IMR-90 (cell line): Measurements from ENCODE around the gene APOL5. TPM values are rescaled to one million over a fixed set of nuclear protein-coding genes. Genes with fewer than 3 reads are reported as not detected.

Experiments
- ATAC-seq: fragments of 200-7000 bp; cut with Tn5 transposase; 2 replicates; pipeline ENCODE4 v1.9.1; 2020; ENCODE audit warnings: low read depth, mild to moderate bottlenecking, moderate library complexity
- BruUV-seq: library from RNA; stranded (reverse); fragments of 400-500 nt; replicated peaks from 2 replicates; lab custom pipeline; 2021; lab: Mats Ljungman, UMichigan
- CTCF ChIA-PET: fragments of 300-600 bp; formaldehyde crosslinking; extraction: SDS; loops from one replicate; lab custom pipeline; 2021; ENCODE audit warnings: antibody characterized with exemption; lab: Yijun Ruan, JAX
- POLR2A ChIA-PET: fragments of 300-600 bp; sonication (Branson Sonifier 250); formaldehyde crosslinking; loops from one replicate; lab custom pipeline; 2022; ENCODE audit warnings: antibody characterized with exemption; ENCODE audit not compliant: unreplicated experiment; lab: Charles Lee
- DNase-seq: peaks from one replicate; pipeline ENCODE4 v3.0.0; 2013
- H2AFZ ChIP-seq: replicated peaks from 2 replicates; pipeline ENCODE3; 2013; ENCODE audit warnings: low read length, mild to moderate bottlenecking; ENCODE audit not compliant: poor library complexity
- H2AK5ac ChIP-seq: 2 replicates; pipeline ENCODE4 v1.6.1; 2013; ENCODE audit warnings: low read depth, low read length, inconsistent platforms
- H2AK9ac ChIP-seq: replicated peaks from 2 replicates; pipeline ENCODE3; 2013; ENCODE audit warnings: mild to moderate bottlenecking, low read depth, low read length, moderate library complexity; ENCODE audit not compliant: poor library complexity
- H2BK120ac ChIP-seq: 2 replicates; pipeline ENCODE4 v1.6.1; 2013; ENCODE audit warnings: low read depth, low read length, inconsistent platforms
- H2BK15ac ChIP-seq: 3 replicates; pipeline ENCODE4 v1.6.1; 2013; ENCODE audit warnings: low read depth, low read length, inconsistent platforms
- H2BK20ac ChIP-seq: 2 replicates; pipeline ENCODE4 v1.6.1; 2013; ENCODE audit warnings: low read depth, mild to moderate bottlenecking, inconsistent platforms, low read length, moderate library complexity
- H2BK5ac ChIP-seq: 2 replicates; pipeline ENCODE4 v1.6.1; 2013; ENCODE audit warnings: mild to moderate bottlenecking, low read depth, low read length, inconsistent platforms; ENCODE audit not compliant: poor library complexity, severe bottlenecking
- H3K14ac ChIP-seq: replicated peaks from 2 replicates; pipeline ENCODE4 v1.6.1; 2013; ENCODE audit warnings: low read depth, low read length, inconsistent platforms
- H3K18ac ChIP-seq: 2 replicates; pipeline ENCODE4 v1.6.1; 2013; ENCODE audit warnings: low read depth, low read length, control low read depth
- H3K23ac ChIP-seq: 2 replicates; pipeline ENCODE4 v1.6.1; 2013; ENCODE audit warnings: low read depth, low read length, inconsistent platforms
- H3K27ac ChIP-seq: 2 replicates; pipeline ENCODE4 v1.5.1; 2013; ENCODE audit warnings: mild to moderate bottlenecking, control low read depth, low read length; ENCODE audit not compliant: insufficient read depth
- H3K27me3 ChIP-seq: 2 replicates; pipeline ENCODE4 v1.6.1; 2013; ENCODE audit warnings: low read length; ENCODE audit not compliant: control insufficient read depth, insufficient read depth
- H3K36me3 ChIP-seq: 2 replicates; pipeline ENCODE4 v1.6.1; 2013; ENCODE audit warnings: low read length, mixed read lengths; ENCODE audit not compliant: control insufficient read depth, insufficient read depth
- H3K4ac ChIP-seq: 2 replicates; pipeline ENCODE4 v1.6.1; 2013; ENCODE audit warnings: low read depth, low read length, inconsistent platforms
- H3K4me1 ChIP-seq: 2 replicates; pipeline ENCODE4 v1.6.1; 2013; ENCODE audit warnings: low read length, mixed read lengths; ENCODE audit not compliant: control insufficient read depth, insufficient read depth
- H3K4me2 ChIP-seq: 2 replicates; pipeline ENCODE4 v1.6.1; 2013; ENCODE audit warnings: low read depth, mild to moderate bottlenecking, control low read depth, low read length, moderate library complexity
- H3K4me3 ChIP-seq: 2 replicates; pipeline ENCODE4 v1.5.1; 2013; ENCODE audit warnings: low read depth, mild to moderate bottlenecking, control low read depth, low read length, moderate library complexity; ENCODE audit not compliant: insufficient read depth
- H3K56ac ChIP-seq: 2 replicates; pipeline ENCODE4 v1.6.1; 2013; ENCODE audit warnings: low read length, inconsistent platforms; ENCODE audit not compliant: insufficient read depth; ENCODE audit errors: extremely low read depth
- H3K79me1 ChIP-seq, 2 experiments: 2 replicates each; pipeline ENCODE4 v1.6.1; 2013; ENCODE audit warnings: low read length in 2 of 2, inconsistent platforms in 1 of 2, low read depth in 1 of 2
- H3K9ac ChIP-seq: 2 replicates; pipeline ENCODE4 v1.6.1; 2013; ENCODE audit warnings: low read depth, low read length, control low read depth
- H3K9me1 ChIP-seq: 2 replicates; pipeline ENCODE4 v1.6.1; 2013; ENCODE audit warnings: low read length, inconsistent platforms; ENCODE audit not compliant: insufficient read depth
- H3K9me3 ChIP-seq: 2 replicates; pipeline ENCODE4 v1.6.1; 2013; ENCODE audit warnings: low read length; ENCODE audit not compliant: control insufficient read depth, insufficient read depth
- H4K20me1 ChIP-seq: 2 replicates; pipeline ENCODE4 v1.6.1; 2013; ENCODE audit warnings: low read length, inconsistent platforms; ENCODE audit not compliant: insufficient read depth
- H4K5ac ChIP-seq: 2 replicates; pipeline ENCODE4 v1.6.1; 2013; ENCODE audit warnings: mild to moderate bottlenecking, low read depth, low read length, control low read depth
- H4K8ac ChIP-seq, 2 experiments: 2 replicates each; pipeline ENCODE4 v1.6.1; 2013; ENCODE audit warnings: low read depth in 2 of 2, low read length in 2 of 2, control low read depth in 1 of 2, inconsistent platforms in 1 of 2
- H4K91ac ChIP-seq: 2 replicates; pipeline ENCODE4 v1.6.1; 2013; ENCODE audit warnings: low read depth, low read length, inconsistent platforms; ENCODE audit not compliant: insufficient read depth
- BHLHE40 ChIP-seq: fragments of 150-350 bp; IDR thresholded peaks from 2 replicates; pipeline ENCODE4 v1.6.1; 2016; ENCODE audit warnings: mild to moderate bottlenecking, low read depth, low read length
- CEBPB ChIP-seq: IDR thresholded peaks from 2 replicates; pipeline ENCODE4 v1.6.1; 2012; ENCODE audit warnings: low read depth, low read length, improper control_type of control experiment
- CHD1 ChIP-seq: IDR thresholded peaks from 2 replicates; pipeline ENCODE4 v1.6.1; 2012; ENCODE audit warnings: low read depth, low read length, improper control_type of control experiment
- FOS ChIP-seq: fragments of 150-350 bp; IDR thresholded peaks from 2 replicates; pipeline ENCODE4 v1.6.1; 2016; ENCODE audit warnings: low read depth, low read length
- MAFK ChIP-seq: IDR thresholded peaks from 2 replicates; pipeline ENCODE4 v1.6.1; 2012; ENCODE audit warnings: low read depth, low read length, improper control_type of control experiment
- MAZ ChIP-seq: IDR thresholded peaks from 2 replicates; pipeline ENCODE4 v1.6.1; 2012; ENCODE audit warnings: low read depth, mild to moderate bottlenecking, low read length, improper control_type of control experiment, moderate library complexity, borderline replicate concordance
- MXI1 ChIP-seq: IDR thresholded peaks from 2 replicates; pipeline ENCODE4 v1.6.1; 2012; ENCODE audit warnings: low read depth, mild to moderate bottlenecking, low read length, moderate library complexity, borderline replicate concordance
- NFE2L2 ChIP-seq: fragments of 150-350 bp; IDR thresholded peaks from 2 replicates; pipeline ENCODE4 v1.6.1; 2016; ENCODE audit warnings: low read depth, mild to moderate bottlenecking, low read length
- POLR2A ChIP-seq: IDR thresholded peaks from 2 replicates; pipeline ENCODE4 v1.6.1; 2012; ENCODE audit warnings: mild to moderate bottlenecking, low read depth, low read length
- RAD21 ChIP-seq: IDR thresholded peaks from 2 replicates; pipeline ENCODE4 v1.6.1; 2012; ENCODE audit warnings: low read length, improper control_type of control experiment
- RCOR1 ChIP-seq: IDR thresholded peaks from 2 replicates; pipeline ENCODE4 v1.6.1; 2012; ENCODE audit warnings: mild to moderate bottlenecking, low read length, improper control_type of control experiment; ENCODE audit not compliant: insufficient replicate concordance
- RFX5 ChIP-seq: IDR thresholded peaks from 2 replicates; pipeline ENCODE4 v1.8.0; 2012; ENCODE audit warnings: low read depth, mild to moderate bottlenecking, low read length, moderate library complexity
- SMC3 ChIP-seq: fragments of 150-350 bp; IDR thresholded peaks from 2 replicates; pipeline ENCODE4 v1.6.1; 2016; ENCODE audit warnings: low read depth, mild to moderate bottlenecking, antibody characterized with exemption, low read length, moderate library complexity
- WGBS, 2 experiments: methylation state at CpG; one replicate each; pipeline versions ENCODE4 v1.1.5 to v1.1.7; 2013; ENCODE audit warnings: missing lambda C conversion rate in 2 of 2; ENCODE audit not compliant: insufficient read length in 1 of 2; ENCODE audit errors: extremely low coverage in 2 of 2; 5-methylcytosine and 5-hydroxymethylcytosine counted together
- dilution Hi-C: fragments of 300-500 bp; cut with HindIII; formaldehyde crosslinking; loops from one replicate; pipeline ENCODE4 v1.14.3; 2018; ENCODE audit warnings: low sequenced_read_pairs; ENCODE audit not compliant: unreplicated experiment
- in situ Hi-C: fragments of 300-500 bp; cut with MboI; formaldehyde crosslinking; loops from 3 replicates; pipeline ENCODE4 v1.14.3; 2019; ENCODE audit warnings: low sequenced_read_pairs, inconsistent platforms, mixed read lengths
- intact Hi-C: fragments of 100-400 bp; cut with micrococcal nuclease; formaldehyde crosslinking; loops from 2 replicates; pipeline ENCODE4 v1.10.0; 2022
- polyA plus RNA-seq, 3 experiments: library from polyadenylated mRNA; depleted of rRNA; stranded (reverse); fragments of >200 nt; gene quantifications; 2 replicates each; pipeline ENCODE4 v1.2.3, GENCODE V29; 2012; ENCODE audit warnings: low replicate concordance in 1 of 3
- total RNA-seq: library from RNA; depleted of rRNA; stranded (reverse); fragments of >200 nt; gene quantifications from 2 replicates; pipeline ENCODE4 v1.2.3, GENCODE V29; 2012
- TF ChIP-seq, protein P1 (sequence below): conservative IDR thresholded peaks from 2 replicates; pipeline ENCODE4 v1.5.1; 2012; ENCODE audit warnings: mild to moderate bottlenecking, low read depth, low read length, improper control_type of control experiment
- TF ChIP-seq, protein P2 (sequence below): fragments of 150-350 bp; IDR thresholded peaks from 2 replicates; pipeline ENCODE4 v1.6.1; 2017; ENCODE audit warnings: mild to moderate bottlenecking, antibody characterized with exemption, low read length, low read depth
- TF ChIP-seq, protein P3 (sequence below): fragments of 150-350 bp; IDR thresholded peaks from 2 replicates; pipeline ENCODE4 v1.6.1; 2016; ENCODE audit warnings: low read depth, mild to moderate bottlenecking, low read length, moderate library complexity, borderline replicate concordance

Gene APOL5
- total and polyA plus RNA-seq, 2 of the 4 experiments (the other 2 are of a cell fraction) = 0.15 to 0.18 TPM

DNA sequence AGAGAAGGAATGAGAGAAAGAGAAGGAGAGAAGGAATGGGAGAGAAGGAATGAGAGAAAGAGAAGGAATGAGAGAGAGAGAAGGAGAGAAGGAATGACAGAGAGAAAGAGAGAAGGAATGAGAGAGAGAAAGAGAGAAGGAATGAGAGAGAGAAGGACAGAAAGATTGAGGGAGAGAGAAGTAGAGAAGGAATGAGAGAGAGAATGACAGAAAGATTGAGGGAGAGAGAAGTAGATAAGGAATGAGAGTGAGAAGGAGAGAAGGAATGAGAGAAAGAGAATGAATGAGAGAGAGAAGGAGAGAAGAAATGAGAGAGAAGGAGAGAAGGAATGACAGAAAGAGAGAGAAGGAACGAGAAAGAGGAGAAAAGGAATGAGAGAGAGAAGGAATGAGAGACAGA lies 34.1 kb upstream of the APOL5 start:
- in situ Hi-C loops (no loop called here), intact Hi-C loops (no loop called here), dilution Hi-C loops (no loop called here)
- ATAC-seq = no peak
- 67 to 100% methylated on average over 1 of the region's 1 CpG for WGBS, 2 experiments
- Histone ChIP-seq H3K4me3 (no peak overlapping the region), H4K8ac (no peak overlapping the region), H2AFZ (no peak overlapping the region), H2BK20ac (no peak overlapping the region), H3K14ac (no peak overlapping the region), H2BK5ac (no peak overlapping the region), H3K27ac (no peak overlapping the region), H3K18ac (no peak overlapping the region), H3K56ac (no peak overlapping the region), H3K9me3 (peaks cover 3% of the 10 kb centered on the region; the same call in 1 of the 2 replicates), H3K4me1 (no peaks in the 10 kb centered on the region), H3K27me3 (no peaks in the 10 kb centered on the region), H3K9me1 (no peaks in the 10 kb centered on the region; the same call in 1 of the 2 replicates), H3K36me3 (no peaks in the 10 kb centered on the region), H2BK15ac (no peak overlapping the region), H2BK120ac (no peak overlapping the region), H3K23ac (no peak overlapping the region), H3K4ac (no peak overlapping the region), H3K9ac (no peak overlapping the region), H4K5ac (no peak overlapping the region), H3K4me2 (no peak overlapping the region), H2AK5ac (no peak overlapping the region), H4K91ac (no peak overlapping the region), H2AK9ac (no peak overlapping the region), H3K79me1 (no peaks in the 10 kb centered on the region), H4K20me1 (no peaks in the 10 kb centered on the region)
- ChIA-PET POLR2A (no interaction called here), CTCF (interaction anchor here (0.7 to 1.7 kb wide), 2 partner anchors 25 to 441 kb away, joined by 4 to 8 read pairs; no protein-coding TSS in a partner anchor)
- no peak for TF ChIP-seq RAD21
- no peak for TF ChIP-seq MAFK
- TF ChIP-seq POLR2A = no peak
- no peak for TF ChIP-seq BHLHE40
- TF ChIP-seq MXI1 = no peak
- no peak for TF ChIP-seq CEBPB
- TF ChIP-seq CHD1 = no peak
- no peak for TF ChIP-seq RCOR1
- no peak for TF ChIP-seq NFE2L2
- TF ChIP-seq, protein P1, sequence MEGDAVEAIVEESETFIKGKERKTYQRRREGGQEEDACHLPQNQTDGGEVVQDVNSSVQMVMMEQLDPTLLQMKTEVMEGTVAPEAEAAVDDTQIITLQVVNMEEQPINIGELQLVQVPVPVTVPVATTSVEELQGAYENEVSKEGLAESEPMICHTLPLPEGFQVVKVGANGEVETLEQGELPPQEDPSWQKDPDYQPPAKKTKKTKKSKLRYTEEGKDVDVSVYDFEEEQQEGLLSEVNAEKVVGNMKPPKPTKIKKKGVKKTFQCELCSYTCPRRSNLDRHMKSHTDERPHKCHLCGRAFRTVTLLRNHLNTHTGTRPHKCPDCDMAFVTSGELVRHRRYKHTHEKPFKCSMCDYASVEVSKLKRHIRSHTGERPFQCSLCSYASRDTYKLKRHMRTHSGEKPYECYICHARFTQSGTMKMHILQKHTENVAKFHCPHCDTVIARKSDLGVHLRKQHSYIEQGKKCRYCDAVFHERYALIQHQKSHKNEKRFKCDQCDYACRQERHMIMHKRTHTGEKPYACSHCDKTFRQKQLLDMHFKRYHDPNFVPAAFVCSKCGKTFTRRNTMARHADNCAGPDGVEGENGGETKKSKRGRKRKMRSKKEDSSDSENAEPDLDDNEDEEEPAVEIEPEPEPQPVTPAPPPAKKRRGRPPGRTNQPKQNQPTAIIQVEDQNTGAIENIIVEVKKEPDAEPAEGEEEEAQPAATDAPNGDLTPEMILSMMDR = no peak
- TF ChIP-seq, protein P2, sequence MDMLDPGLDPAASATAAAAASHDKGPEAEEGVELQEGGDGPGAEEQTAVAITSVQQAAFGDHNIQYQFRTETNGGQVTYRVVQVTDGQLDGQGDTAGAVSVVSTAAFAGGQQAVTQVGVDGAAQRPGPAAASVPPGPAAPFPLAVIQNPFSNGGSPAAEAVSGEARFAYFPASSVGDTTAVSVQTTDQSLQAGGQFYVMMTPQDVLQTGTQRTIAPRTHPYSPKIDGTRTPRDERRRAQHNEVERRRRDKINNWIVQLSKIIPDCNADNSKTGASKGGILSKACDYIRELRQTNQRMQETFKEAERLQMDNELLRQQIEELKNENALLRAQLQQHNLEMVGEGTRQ = no peak
- no peak for TF ChIP-seq MAZ
- TF ChIP-seq RFX5 = no peak
- TF ChIP-seq, protein P3, sequence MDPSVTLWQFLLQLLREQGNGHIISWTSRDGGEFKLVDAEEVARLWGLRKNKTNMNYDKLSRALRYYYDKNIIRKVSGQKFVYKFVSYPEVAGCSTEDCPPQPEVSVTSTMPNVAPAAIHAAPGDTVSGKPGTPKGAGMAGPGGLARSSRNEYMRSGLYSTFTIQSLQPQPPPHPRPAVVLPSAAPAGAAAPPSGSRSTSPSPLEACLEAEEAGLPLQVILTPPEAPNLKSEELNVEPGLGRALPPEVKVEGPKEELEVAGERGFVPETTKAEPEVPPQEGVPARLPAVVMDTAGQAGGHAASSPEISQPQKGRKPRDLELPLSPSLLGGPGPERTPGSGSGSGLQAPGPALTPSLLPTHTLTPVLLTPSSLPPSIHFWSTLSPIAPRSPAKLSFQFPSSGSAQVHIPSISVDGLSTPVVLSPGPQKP = no peak
- no peak for TF ChIP-seq SMC3
- no peak for TF ChIP-seq FOS
- no peak for DNase-seq
- BruUV-seq = no TSS peak
